Fibroblast of lung (primary cell): ENCODE results near the gene HNRNPA0.
"Not testable (repeated sequence)": the region's sequence is repeated elsewhere in the genome, so short reads cannot be mapped to it uniquely, and the experiment has no call there.

Source experiments
- CTCF ChIP-seq, 2 donors: IDR thresholded peaks in 1 of 2; conservative IDR thresholded peaks in 1 of 2; 1 replicate in 1 of 2; 2 replicates in 1 of 2; pipeline ENCODE4 v1.5.1; 2011 to 2012; ENCODE audit warnings: low read length in 2 of 2, control low read depth in 1 of 2, inconsistent platforms in 1 of 2, low read depth in 1 of 2, mild to moderate bottlenecking in 1 of 2
- EZH2 ChIP-seq: IDR thresholded peaks from 2 replicates; pipeline ENCODE4 v1.5.1; 2012; ENCODE audit warnings: low read length, control low read depth, mild to moderate bottlenecking; ENCODE audit errors: missing control alignments

GRCh38 chr5:137767937-137768336, 13.8 kb upstream of the HNRNPA0 start:
- TF ChIP-seq CTCF (conservative IDR thresholded peaks at IDR 0.05 in 1 of 2, IDR thresholded peaks at IDR 0.05 in 1 of 2; ENCODE audit: low read depth in 1 of 2, low read length in 2 of 2); EZH2: not testable (repeated sequence)
